ENCODE results near the gene CEBPB.

DNA sequence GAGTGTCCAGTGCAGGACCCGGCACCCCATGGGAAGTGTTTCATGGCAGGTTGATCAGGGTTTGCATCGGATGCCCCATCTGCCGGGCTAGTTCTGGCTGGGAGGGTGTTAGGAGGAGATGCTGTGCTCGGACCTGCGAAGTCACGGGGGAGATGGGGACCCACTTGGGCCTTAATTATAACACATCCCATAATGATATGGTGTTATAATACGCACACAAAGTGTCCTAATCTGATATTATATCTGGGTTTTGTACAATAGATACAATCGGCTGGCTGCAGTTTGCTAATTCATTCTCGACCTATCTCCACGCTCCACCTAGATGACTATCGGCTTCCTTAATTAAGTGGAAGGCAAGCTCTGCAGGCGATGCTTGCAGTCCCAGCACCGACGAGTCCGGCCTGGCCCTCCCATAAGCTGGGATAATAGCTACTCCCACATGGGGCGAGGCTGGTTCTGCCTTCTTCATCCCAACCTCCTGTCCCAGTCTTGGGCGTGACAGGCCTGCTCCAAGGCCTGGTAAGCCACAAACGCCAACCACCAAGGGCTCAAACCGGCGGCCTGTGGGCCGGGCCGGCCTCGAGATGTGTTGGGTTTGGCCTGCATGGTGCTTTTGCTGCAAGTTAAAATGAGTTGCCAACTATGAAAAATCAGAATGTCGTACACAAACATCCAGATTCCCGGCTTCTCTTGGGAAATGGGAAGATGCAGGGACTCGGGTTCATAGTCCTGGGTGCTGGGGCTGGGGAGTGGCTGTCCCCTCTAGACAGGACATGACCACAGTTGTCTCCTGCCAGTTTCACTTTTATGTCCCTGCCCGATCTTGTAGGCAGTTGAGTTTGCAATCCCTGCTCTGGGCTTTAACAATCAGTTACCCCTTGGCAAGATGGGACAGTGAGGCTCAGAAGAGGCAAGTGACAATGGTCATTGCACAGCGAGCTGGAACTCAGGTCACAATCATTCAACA is 32.7 kb downstream of the CEBPB start:
- TF ChIP-seq GATA3 (IDR thresholded peaks at IDR 0.05; ENCODE audit: low read depth, low read length) (no peak), GATA2 (IDR thresholded peaks at IDR 0.05; ENCODE audit: low read depth, low read length) (no peak)

Data from SH-SY5Y (cell line).